ENCODE data around the gene TNNT2. TPM values are rescaled to one million over a fixed set of nuclear protein-coding genes. Genes with fewer than 3 reads are reported as not detected.

The TNNT2 gene
- total and polyA plus RNA-seq, 2 of the 4 experiments (the other 2 are of a cell fraction) = 0.18 to 1.2 TPM

GRCh38 chr1:201396861-201397464, 19.5 kb upstream of the TNNT2 start:
- Histone ChIP-seq H3K4ac (ENCODE audit: low read depth, low read length) (no peak overlapping the region), H3K23ac (ENCODE audit: low read depth, low read length) (no peak overlapping the region), H2AFZ (replicated peaks; ENCODE audit: low read length, poor library complexity) (no peak overlapping the region), H2AK5ac (ENCODE audit: low read depth, low read length) (no peak overlapping the region), H3K18ac (ENCODE audit: low read depth, low read length) (no peak overlapping the region), H2BK5ac (ENCODE audit: low read depth, low read length, poor library complexity, severe bottlenecking) (no peak overlapping the region), H2BK15ac (ENCODE audit: low read depth, low read length) (no peak overlapping the region), H4K8ac (ENCODE audit: low read depth in 2 of 2, low read length in 2 of 2) (no peak overlapping the region), H3K79me1 (ENCODE audit: low read depth in 1 of 2, low read length in 2 of 2) (no peaks in the 10 kb centered on the region), H3K36me3 (ENCODE audit: control insufficient read depth, insufficient read depth, low read length) (no peaks in the 10 kb centered on the region), H3K4me2 (ENCODE audit: low read depth, low read length) (no peak overlapping the region), H3K4me3 (ENCODE audit: insufficient read depth, low read depth, low read length) (no peak overlapping the region), H4K5ac (ENCODE audit: low read depth, low read length) (no peak overlapping the region), H3K56ac (ENCODE audit: extremely low read depth, insufficient read depth, low read length) (no peak overlapping the region), H3K9ac (ENCODE audit: low read depth, low read length) (no peak overlapping the region), H3K9me1 (ENCODE audit: insufficient read depth, low read length) (no peaks in the 10 kb centered on the region), H2AK9ac (replicated peaks; ENCODE audit: low read depth, low read length, poor library complexity) (no peak overlapping the region), H3K9me3 (ENCODE audit: control insufficient read depth, insufficient read depth, low read length) (no peaks in the 10 kb centered on the region), H4K20me1 (ENCODE audit: insufficient read depth, low read length) (no peaks in the 10 kb centered on the region), H2BK120ac (ENCODE audit: low read depth, low read length) (no peak overlapping the region), H3K27me3 (ENCODE audit: control insufficient read depth, insufficient read depth, low read length) (peaks cover 88% of the 10 kb centered on the region), H3K27ac (ENCODE audit: insufficient read depth, low read length) (no peak overlapping the region), H4K91ac (ENCODE audit: insufficient read depth, low read depth, low read length) (no peak overlapping the region), H3K4me1 (ENCODE audit: control insufficient read depth, insufficient read depth, low read length) (no peaks in the 10 kb centered on the region), H3K14ac (replicated peaks; ENCODE audit: low read depth, low read length) (no peak overlapping the region), H2BK20ac (ENCODE audit: low read depth, low read length) (no peak overlapping the region)
- CTCF ChIA-PET = interaction anchor here (0.6 kb wide), 1 partner anchor 698 kb away, joined by 3 read pairs; no protein-coding TSS in a partner anchor
- BruUV-seq (replicated peaks) = no TSS peak
- 84% methylated on average over 8 of the region's 10 CpGs; no CpG with 5 or more reads in 1 of the 2 experiments for WGBS, 2 experiments (ENCODE audit: extremely low coverage in 2 of 2, insufficient read length in 1 of 2)
- POLR2A ChIA-PET (ENCODE audit: unreplicated experiment) = no interaction called here
- TF ChIP-seq CEBPB (IDR thresholded peaks at IDR 0.05; ENCODE audit: low read depth, low read length) (no peak), FOS (IDR thresholded peaks at IDR 0.05; ENCODE audit: low read depth, low read length) (no peak), MAZ (IDR thresholded peaks at IDR 0.05; ENCODE audit: borderline replicate concordance, low read depth, low read length) (no peak)
- no peak for DNase-seq
- dilution Hi-C loops (cut with HindIII; ENCODE audit: low sequenced_read_pairs, unreplicated experiment) = no loop called here
- in situ Hi-C loops (cut with MboI; ENCODE audit: low sequenced_read_pairs) = no loop called here
- intact Hi-C loops (cut with micrococcal nuclease) = no loop called here
- ATAC-seq (ENCODE audit: low read depth) = no peak

Measured in IMR-90 (cell line).